Gastroesophageal sphincter (tissue), 3 donors: ENCODE measurements around the gene UQCC2.

Experiments
- CTCF ChIP-seq, 4 experiments: fragments of 200-600 bp in 2 of 4; fragments of 450-650 bp in 2 of 4; sonication (generic) in 1 of 4; IDR thresholded peaks; one replicate each; pipeline ENCODE4 v1.5.1; 2017 to 2019; ENCODE audit warnings: antibody characterized with exemption in 4 of 4, mild to moderate bottlenecking in 2 of 4, moderate library complexity in 2 of 4
- POLR2AphosphoS5 ChIP-seq: sonication (generic); formaldehyde crosslinking; IDR thresholded peaks from one replicate; pipeline ENCODE4 v1.6.1; 2017; ENCODE audit warnings: antibody characterized with exemption

- TF ChIP-seq CTCF (IDR thresholded peaks at IDR 0.05) (no peak), POLR2AphosphoS5 (no peak)
Measured at GRCh38 chr6:33651403-33651802, 60.1 kb downstream of the UQCC2 start.
